IPS-18c (cell line): Measurements from ENCODE around the gene IZUMO3.

Experiments used
- H3K4me3 ChIP-seq: 2 replicates; pipeline ENCODE4 v1.7.0; 2013; ENCODE audit warnings: low read depth, mild to moderate bottlenecking, low read length, moderate library complexity; ENCODE audit not compliant: insufficient read depth
- H3K9me3 ChIP-seq: one replicate; pipeline ENCODE4 v1.6.1; 2013; ENCODE audit warnings: mild to moderate bottlenecking, low read length, moderate library complexity; ENCODE audit not compliant: control insufficient read depth, insufficient read depth

The IZUMO3 gene

GRCh38 chr9:24500761-24501160 lies 44.9 kb downstream of the IZUMO3 start:
- no peak overlapping the region for H3K4me3 ChIP-seq
- H3K9me3 ChIP-seq, result no peaks in the 10 kb centered on the region

GRCh38 chr9:24498632-24499031 lies 47.1 kb downstream of the IZUMO3 start:
- Histone ChIP-seq H3K4me3 (no peak overlapping the region), H3K9me3 (no peaks in the 10 kb centered on the region)

GRCh38 chr9:24497671-24498070 lies 48.0 kb downstream of the IZUMO3 start:
- no peaks in the 10 kb centered on the region for H3K9me3 ChIP-seq
- no peak overlapping the region for H3K4me3 ChIP-seq
